Measurements from ENCODE around the gene FREM1. TPM values are rescaled to one million over a fixed set of nuclear protein-coding genes. Genes with fewer than 3 reads are reported as not detected.

The FREM1 gene
- polyA plus RNA-seq, 1 of the 3 experiments (the other 2 are of a cell fraction): 0.26 TPM

GRCh38 chr9:14687042-14687719, 223.0 kb downstream of the FREM1 start (continued):
- peak; percentile 70 for TF ChIP-seq PBX3 (IDR thresholded peaks at IDR 0.05)
- TF ChIP-seq JUND (IDR thresholded peaks at IDR 0.05): peak; percentile 43; the same call in 1 of the 2 replicates
- TF ChIP-seq RFX5 (IDR thresholded peaks at IDR 0.05; ENCODE audit: low read length): no peak

- Histone ChIP-seq H3K27ac (ENCODE audit: low read depth in 2 of 2, low read length in 1 of 2) (no peak overlapping the region), H2AFZ (ENCODE audit: low read depth) (no peak overlapping the region), H3K9ac (no peak overlapping the region), H3K4me3 (ENCODE audit: low read depth in 2 of 2, low read length in 1 of 2) (no peak overlapping the region), H4K20me1 (ENCODE audit: insufficient read depth) (peaks cover 6% of the 10 kb centered on the region; the same call in 1 of the 2 replicates), H3K4me1 (ENCODE audit: control insufficient read depth in 1 of 2, insufficient read depth in 2 of 2, low read depth in 1 of 2, low read length in 1 of 2) (peaks cover 0 to 9% of the 10 kb centered on the region in 2 experiments; a peak in 2 of 4 replicates), H3K9me3 (no peaks in the 10 kb centered on the region), H3K9me2 (no peaks in the 10 kb centered on the region), H3K4me2 (no peak overlapping the region), H3K27me3 (ENCODE audit: insufficient read depth) (no peaks in the 10 kb centered on the region), H3K36me3 (replicated peaks in 1 of 2; ENCODE audit: control insufficient read depth in 1 of 2, insufficient read depth in 2 of 2, low read length in 1 of 2) (peaks cover 15 to 23% of the 10 kb centered on the region in 2 experiments), H3F3A (replicated peaks; ENCODE audit: insufficient read depth) (peaks cover 18% of the 10 kb centered on the region), H3K79me2 (ENCODE audit: insufficient read depth) (peaks cover 13% of the 10 kb centered on the region; the same call in 1 of the 2 replicates)
- ChIA-PET CTCF (interaction anchor here (1.4 to 2.9 kb wide), 2 partner anchors 11 to 82 kb away, joined by 3 to 10 read pairs; no protein-coding TSS in a partner anchor), POLR2A (no interaction called here)
- TF ChIP-seq USF2 (IDR thresholded peaks at IDR 0.05; ENCODE audit: borderline replicate concordance, low read depth, low read length) (no peak), TEAD4 (IDR thresholded peaks at IDR 0.05; ENCODE audit: borderline replicate concordance, insufficient read depth) (no peak), RXRA (IDR thresholded peaks at IDR 0.05; ENCODE audit: borderline replicate concordance, low read depth) (no peak), RFX5 (IDR thresholded peaks at IDR 0.05; ENCODE audit: low read length) (no peak), PBX3 (IDR thresholded peaks at IDR 0.05) (no peak), NFIC (IDR thresholded peaks at IDR 0.05; ENCODE audit: borderline replicate concordance) (no peak), MXI1 (IDR thresholded peaks at IDR 0.05; ENCODE audit: low read depth, low read length) (no peak), REST (IDR thresholded peaks at IDR 0.05; ENCODE audit: low read depth, low read length) (no peak), FOXM1 (IDR thresholded peaks at IDR 0.05; ENCODE audit: low read depth) (no peak), CTCF (IDR thresholded peaks at IDR 0.05) (no peak), IRF3 (IDR thresholded peaks at IDR 0.05; ENCODE audit: low read depth, low read length) (no peak), POLR2AphosphoS5 (IDR thresholded peaks at IDR 0.05; ENCODE audit: low read depth, low read length) (no peak), GATA2 (CRISPR knock-in tag; IDR thresholded peaks at IDR 0.05) (no peak), EZH2phosphoT487 (IDR thresholded peaks at IDR 0.05; ENCODE audit: borderline replicate concordance, low read depth) (no peak), EP300 (IDR thresholded peaks at IDR 0.05; ENCODE audit: borderline replicate concordance in 1 of 2, low read depth in 1 of 2, low read length in 1 of 2) (no peak)
- no peak for DNase-seq
Observed at GRCh38 chr9:14686168-14686567, 224.1 kb downstream of the FREM1 start.
